Smooth muscle cell (in vitro differentiated cells): ENCODE data around the gene CEP104. TPM values are rescaled to one million over a fixed set of nuclear protein-coding genes. Genes with fewer than 3 reads are reported as not detected.

Source experiments
- DNase-seq: peaks from one replicate; lab custom pipeline; 2025; ENCODE audit not compliant: unreplicated experiment; lab: John Stamatoyannopoulos, UW
- H2AFZ ChIP-seq: fragments of 200-600 bp; sonication (generic); 2 replicates; pipeline ENCODE4 v1.6.0; 2016; ENCODE audit warnings: antibody characterized with exemption, low read depth, mild to moderate bottlenecking
- H3F3A ChIP-seq: fragments of 200-600 bp; sonication (generic); 2 replicates; pipeline ENCODE4 v1.6.0; 2017; ENCODE audit warnings: antibody characterized with exemption, low read depth
- H3K27ac ChIP-seq: fragments of 200-600 bp; sonication (generic); 2 replicates; pipeline ENCODE4 v1.5.1; 2016; ENCODE audit warnings: low read depth, mild to moderate bottlenecking
- H3K27me3 ChIP-seq: fragments of 200-600 bp; sonication (generic); 2 replicates; pipeline ENCODE4 v1.6.1; 2016; ENCODE audit warnings: low read depth, mild to moderate bottlenecking
- H3K36me3 ChIP-seq: fragments of 200-600 bp; sonication (generic); 2 replicates; pipeline ENCODE4 v1.5.1; 2016; ENCODE audit warnings: low read depth
- H3K4me1 ChIP-seq: fragments of 200-600 bp; sonication (generic); 2 replicates; pipeline ENCODE4 v1.5.1; 2016; ENCODE audit warnings: low read depth
- H3K4me2 ChIP-seq: fragments of 200-600 bp; sonication (generic); 2 replicates; pipeline ENCODE4 v1.6.0; 2016; ENCODE audit warnings: mild to moderate bottlenecking
- H3K4me3 ChIP-seq: fragments of 200-600 bp; sonication (generic); 2 replicates; pipeline ENCODE4 v1.5.1; 2016; ENCODE audit warnings: mild to moderate bottlenecking
- H3K79me2 ChIP-seq: fragments of 200-600 bp; sonication (generic); 2 replicates; pipeline ENCODE4 v1.6.0; 2016; ENCODE audit warnings: low read depth, mild to moderate bottlenecking
- H3K9ac ChIP-seq: fragments of 200-600 bp; sonication (generic); 2 replicates; pipeline ENCODE4 v1.6.0; 2016; ENCODE audit warnings: low read depth
- H3K9me3 ChIP-seq: fragments of 200-600 bp; sonication (generic); replicated peaks from 2 replicates; pipeline ENCODE4 v1.5.1; 2016; ENCODE audit warnings: low read depth
- H4K20me1 ChIP-seq: fragments of 200-600 bp; sonication (generic); 2 replicates; pipeline ENCODE4 v1.6.0; 2016; ENCODE audit warnings: low read depth
- WGBS: methylation state at CpG from one replicate; pipeline ENCODE4 v1.1.7; 2016; ENCODE audit warnings: low lambda C conversion rate; 5-methylcytosine and 5-hydroxymethylcytosine counted together
- polyA plus RNA-seq: library from polyadenylated mRNA; unstranded; fragments of >200 nt; fragmentation: Nextera tagmentation; extraction: Ambion mirVana; gene quantifications from 2 replicates; pipeline ENCODE4 v1.2.1, GENCODE V29; 2016
- total RNA-seq: library from RNA; depleted of rRNA; stranded (reverse); fragments of >200 nt; gene quantifications from 2 replicates; pipeline ENCODE4 v1.2.3, GENCODE V29; 2014
- TF ChIP-seq, protein P1 (sequence below): fragments of 200-600 bp; sonication (generic); IDR thresholded peaks from 2 replicates; pipeline ENCODE4 v1.5.1; 2017; ENCODE audit warnings: borderline replicate concordance, mild to moderate bottlenecking, antibody characterized with exemption; ENCODE audit not compliant: insufficient read depth, poor library complexity, severe bottlenecking

Gene CEP104
- total and polyA plus RNA-seq, 2 experiments from 2014 or later = 16.8 to 25.4 TPM

DNA sequence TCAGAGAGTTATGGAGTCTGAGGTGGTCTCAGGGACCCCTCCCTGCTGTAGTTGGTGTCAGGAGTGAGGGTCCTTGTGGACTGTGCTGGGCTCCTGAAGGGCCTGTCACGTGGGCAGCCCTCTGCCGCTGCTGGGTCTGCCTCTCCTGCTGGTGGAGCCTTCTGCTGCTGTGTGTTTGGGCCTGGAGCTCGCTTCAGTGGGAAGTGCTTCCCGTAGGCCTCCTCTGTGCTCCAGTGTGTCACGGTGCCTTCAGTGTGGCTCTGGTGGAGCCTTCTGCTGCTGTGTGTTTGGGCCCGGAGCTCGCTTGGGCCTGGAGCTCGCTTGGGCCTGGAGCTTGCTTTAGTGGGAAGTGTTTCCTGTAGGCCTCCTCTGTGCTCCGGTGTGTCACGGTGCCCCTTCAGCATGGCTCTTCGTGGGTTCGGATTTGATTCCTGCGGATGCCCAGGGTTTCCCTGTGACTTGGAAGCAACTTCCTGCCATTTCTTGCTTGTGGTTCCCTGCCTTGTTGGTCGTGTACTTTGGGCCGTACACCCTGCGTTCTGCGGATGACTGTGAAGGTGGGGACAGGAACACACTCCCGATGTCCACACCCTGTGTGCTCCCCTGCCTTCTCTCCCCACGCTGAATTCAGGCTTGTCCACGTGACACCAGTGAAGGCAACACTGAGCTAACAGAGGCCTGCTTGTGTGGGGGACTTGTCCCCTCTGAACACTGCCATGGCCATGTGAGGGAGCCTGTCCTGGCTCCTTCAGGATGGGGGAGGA lies 23.6 kb upstream of the CEP104 start:
- H3K9ac ChIP-seq = no peak overlapping the region
- no peak overlapping the region for H3K4me3 ChIP-seq
- no peaks in the 10 kb centered on the region for H4K20me1 ChIP-seq
- H2AFZ ChIP-seq = no peak overlapping the region
- 97% methylated on average over 20 of the region's 20 CpGs for WGBS
- H3K79me2 ChIP-seq = no peaks in the 10 kb centered on the region
- no peak overlapping the region for H3K4me2 ChIP-seq
- peaks cover 5% of the 10 kb centered on the region for H3K36me3 ChIP-seq
- H3K27ac ChIP-seq = no peak overlapping the region
- TF ChIP-seq, protein P1, sequence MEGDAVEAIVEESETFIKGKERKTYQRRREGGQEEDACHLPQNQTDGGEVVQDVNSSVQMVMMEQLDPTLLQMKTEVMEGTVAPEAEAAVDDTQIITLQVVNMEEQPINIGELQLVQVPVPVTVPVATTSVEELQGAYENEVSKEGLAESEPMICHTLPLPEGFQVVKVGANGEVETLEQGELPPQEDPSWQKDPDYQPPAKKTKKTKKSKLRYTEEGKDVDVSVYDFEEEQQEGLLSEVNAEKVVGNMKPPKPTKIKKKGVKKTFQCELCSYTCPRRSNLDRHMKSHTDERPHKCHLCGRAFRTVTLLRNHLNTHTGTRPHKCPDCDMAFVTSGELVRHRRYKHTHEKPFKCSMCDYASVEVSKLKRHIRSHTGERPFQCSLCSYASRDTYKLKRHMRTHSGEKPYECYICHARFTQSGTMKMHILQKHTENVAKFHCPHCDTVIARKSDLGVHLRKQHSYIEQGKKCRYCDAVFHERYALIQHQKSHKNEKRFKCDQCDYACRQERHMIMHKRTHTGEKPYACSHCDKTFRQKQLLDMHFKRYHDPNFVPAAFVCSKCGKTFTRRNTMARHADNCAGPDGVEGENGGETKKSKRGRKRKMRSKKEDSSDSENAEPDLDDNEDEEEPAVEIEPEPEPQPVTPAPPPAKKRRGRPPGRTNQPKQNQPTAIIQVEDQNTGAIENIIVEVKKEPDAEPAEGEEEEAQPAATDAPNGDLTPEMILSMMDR = no peak
- no peak for DNase-seq
- no peaks in the 10 kb centered on the region for H3K4me1 ChIP-seq
- no peaks in the 10 kb centered on the region for H3F3A ChIP-seq
- H3K27me3 ChIP-seq = no peaks in the 10 kb centered on the region
- H3K9me3 ChIP-seq = peaks cover 5% of the 10 kb centered on the region

DNA sequence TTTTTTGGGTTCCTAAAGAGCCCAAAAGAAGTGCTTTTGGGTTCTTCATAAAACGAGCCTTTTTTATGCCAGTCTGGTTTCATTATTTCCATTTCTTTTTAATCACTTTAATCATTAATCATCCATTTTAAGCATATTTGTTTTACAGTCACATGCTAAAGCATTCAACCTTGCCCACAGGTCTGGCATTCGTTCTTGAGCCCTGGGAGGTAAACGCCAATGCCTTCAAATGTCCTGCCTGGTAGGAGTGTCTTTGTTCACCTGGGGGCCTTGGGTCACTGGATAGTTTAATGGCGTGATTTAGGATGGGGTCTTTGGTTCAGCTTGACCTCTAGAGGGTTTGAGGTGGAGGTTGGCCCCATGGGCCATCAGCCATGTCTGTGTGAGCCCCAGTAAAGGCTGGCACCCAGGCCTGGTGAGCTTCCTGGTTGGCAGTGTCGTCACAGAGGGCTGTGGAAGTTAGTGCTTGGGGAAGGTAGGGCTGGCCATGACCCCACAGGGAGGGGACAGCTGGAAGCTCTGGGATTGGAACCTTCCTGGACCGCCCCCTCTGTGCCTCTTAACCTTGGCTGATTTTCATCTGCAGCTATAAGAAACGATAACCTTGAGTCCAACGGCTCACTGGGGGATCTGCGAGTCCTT lies 22.9 kb upstream of the CEP104 start:
- Histone ChIP-seq H3K79me2 (no peaks in the 10 kb centered on the region), H3K9ac (no peak overlapping the region), H4K20me1 (no peaks in the 10 kb centered on the region), H3F3A (no peaks in the 10 kb centered on the region), H3K4me3 (no peak overlapping the region), H3K4me1 (no peaks in the 10 kb centered on the region), H3K27ac (no peak overlapping the region), H3K9me3 (peaks cover 5% of the 10 kb centered on the region), H3K36me3 (peaks cover 5% of the 10 kb centered on the region), H3K27me3 (no peaks in the 10 kb centered on the region), H3K4me2 (no peak overlapping the region), H2AFZ (no peak overlapping the region)
- DNase-seq = no peak
- WGBS = 89% methylated on average over 9 of the region's 9 CpGs
- TF ChIP-seq, protein P1 = no peak

DNA sequence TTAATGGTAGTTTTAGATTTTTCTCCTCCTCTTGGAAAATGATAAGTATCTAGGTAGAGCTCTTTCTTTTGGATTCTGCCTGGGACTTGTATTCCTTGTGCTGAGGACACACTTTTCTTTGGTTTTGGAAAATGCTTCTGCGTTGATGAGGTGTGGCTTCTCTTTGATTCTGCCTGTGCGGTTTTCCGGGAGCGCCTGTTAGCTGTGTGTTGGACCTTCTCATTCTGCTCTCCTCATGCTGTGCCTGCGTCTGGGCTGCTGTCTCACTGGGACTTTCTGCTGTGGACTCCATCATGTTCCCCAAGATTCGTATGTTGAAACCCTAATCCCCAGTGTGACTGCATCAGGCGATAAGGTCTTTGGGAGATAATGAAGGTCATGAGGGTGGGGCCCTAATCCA lies 22.1 kb upstream of the CEP104 start:
- no peak overlapping the region for H2AFZ ChIP-seq
- DNase-seq = no peak
- H3F3A ChIP-seq = no peaks in the 10 kb centered on the region
- peaks cover 5% of the 10 kb centered on the region for H3K9me3 ChIP-seq
- H3K4me3 ChIP-seq = no peak overlapping the region
- peaks cover 5% of the 10 kb centered on the region for H3K36me3 ChIP-seq
- no peak overlapping the region for H3K27ac ChIP-seq
- TF ChIP-seq, protein P1 = no peak
- no peak overlapping the region for H3K4me2 ChIP-seq
- H3K4me1 ChIP-seq = no peaks in the 10 kb centered on the region
- 98% methylated on average over 7 of the region's 7 CpGs for WGBS
- H3K9ac ChIP-seq = no peak overlapping the region
- H3K79me2 ChIP-seq = no peaks in the 10 kb centered on the region
- no peaks in the 10 kb centered on the region for H4K20me1 ChIP-seq
- H3K27me3 ChIP-seq = no peaks in the 10 kb centered on the region
